Measurements from ENCODE around the gene DHRS2.
"Not testable (repeated sequence)": the region's sequence is repeated elsewhere in the genome, so short reads cannot be mapped to it uniquely, and the experiment has no call there.

DNA sequence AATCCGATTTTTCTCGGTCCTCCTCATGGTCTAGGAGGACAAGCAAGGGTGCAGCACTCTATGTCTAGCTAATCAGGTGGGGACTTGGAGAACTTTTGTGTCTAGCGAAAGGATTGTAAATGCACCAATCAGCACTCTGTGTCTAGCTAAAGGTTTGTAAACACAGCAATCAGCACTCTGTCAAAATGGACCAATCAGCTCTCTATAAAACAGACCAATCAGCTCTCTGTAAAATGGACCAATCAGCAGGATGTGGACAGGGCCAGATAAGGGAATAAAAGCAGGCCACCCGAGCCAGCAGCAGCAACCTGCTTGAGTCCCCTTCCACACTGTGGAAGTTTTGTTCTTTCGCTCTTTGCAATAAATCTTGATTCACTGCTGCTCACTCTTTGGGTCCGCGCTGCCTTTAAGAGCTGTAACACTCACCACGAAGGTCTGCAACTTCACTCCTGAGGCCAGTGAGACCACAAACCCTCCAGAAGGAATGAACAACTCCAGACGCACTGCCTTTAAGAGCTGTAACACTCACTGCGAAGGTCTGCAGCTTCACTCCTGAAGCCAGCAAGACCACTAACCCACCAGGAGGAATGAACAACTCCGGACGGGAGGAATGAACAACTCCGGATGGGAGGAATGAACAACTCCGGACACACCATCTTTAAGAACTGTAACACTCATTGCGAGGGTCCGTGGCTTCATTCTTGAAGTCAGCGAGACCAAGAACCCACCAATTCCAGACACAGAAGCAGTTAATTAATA, 1.7 kb downstream of the DHRS2 start:
- not testable (repeated sequence) for TF ChIP-seq POLR2AphosphoS5 (IDR thresholded peaks at IDR 0.05; ENCODE audit: borderline replicate concordance, low read depth, low read length); EZH2 (IDR thresholded peaks at IDR 0.05)

Data from SK-N-MC (cell line).